Gastroesophageal sphincter (tissue), 4 donors: ENCODE results near the gene OR14I1. TPM values are rescaled to one million over a fixed set of nuclear protein-coding genes. Genes with fewer than 3 reads are reported as not detected.
"Not testable (repeated sequence)": the region's sequence is repeated elsewhere in the genome, so short reads cannot be mapped to it uniquely, and the experiment has no call there.

Experiments used
- ATAC-seq: fragments of 150-250 bp; one replicate; pipeline ENCODE4 v1.9.1; 2016; ENCODE audit warnings: mild to moderate bottlenecking, moderate library complexity
- H3K27ac ChIP-seq, 4 donors: fragments of 200-600 bp; sonication (generic) in 3 of 4; 1 replicate in 3 of 4; 2 replicates in 1 of 4; pipeline ENCODE4 v1.5.1; 2016 to 2019
- H3K27me3 ChIP-seq: fragments of 200-600 bp; sonication (generic); one replicate; pipeline ENCODE4 v1.5.1; 2019
- H3K36me3 ChIP-seq, 2 donors: fragments of 200-600 bp; sonication (generic); one replicate each; pipeline ENCODE4 v1.5.1; 2019; ENCODE audit warnings: control low read depth in 1 of 2
- H3K4me1 ChIP-seq, 3 donors: fragments of 200-600 bp; sonication (generic); 1 replicate in 2 of 3; 2 replicates in 1 of 3; pipeline ENCODE4 v1.5.1; 2016 to 2019; ENCODE audit warnings: control low read depth in 2 of 3
- H3K4me3 ChIP-seq, 2 donors: fragments of 200-600 bp; sonication (generic); one replicate each; pipeline ENCODE4 v1.5.1; 2019; ENCODE audit warnings: mild to moderate bottlenecking in 1 of 2, moderate library complexity in 1 of 2
- H3K9me3 ChIP-seq, 3 donors: fragments of 200-600 bp; sonication (generic); one replicate each; pipeline ENCODE4 v1.5.1; 2017 to 2019; ENCODE audit warnings: control low read depth in 2 of 3
- WGBS, 2 donors: methylation state at CpG; one replicate each; pipeline ENCODE4 v1.1.5; 2018; ENCODE audit warnings: low coverage in 1 of 2; 5-methylcytosine and 5-hydroxymethylcytosine counted together
- small RNA-seq, 4 donors: library from RNA; depleted of rRNA; stranded (forward); fragments of <200 nt; gene quantifications; one replicate each; pipeline ENCODE3, GENCODE V24; 2016
- total RNA-seq, 4 donors: library from RNA; depleted of rRNA; stranded (reverse); fragments of >200 nt; gene quantifications; one replicate each; pipeline ENCODE4 v1.1.0, GENCODE V29; 2016

OR14I1 gene
- total RNA-seq, 4 donors from 2014 or later: not detected

- not testable (repeated sequence) for H3K36me3 ChIP-seq, ATAC-seq, H3K9me3 ChIP-seq, H3K4me1 ChIP-seq, H3K27ac ChIP-seq, H3K4me3 ChIP-seq, H3K27me3 ChIP-seq
- no CpG with 5 or more reads among the region's 3 CpGs for WGBS, 2 donors
These were observed 47.2 kb downstream of the OR14I1 start, which contains the start of gene OR2T27 for GRCh38 chr1:248655354-248655753. TSS of gene OR2T27 (minus strand) at chr1:248655528. CDS start at chr1:248650884, 4,644 bp downstream.

Small RNA genes lying within 50 kb of the gene (small RNA-seq; reads per million reads assigned to genes)
- 0 reads per million in 4 donors for gene AHCYP8

Other genes starting within 250 kb of the OR14I1 start
- gene OR2T3, start 229.4 kb downstream of the OR14I1 start, total RNA-seq: not detected
- gene OR2T5, start 214.2 kb downstream of the OR14I1 start, total RNA-seq: not detected
- under 1 TPM in 1 of 4 donors, not detected in 3; 0.08 TPM for gene OR2G6, start 194.7 kb downstream of the OR14I1 start, total RNA-seq
- gene OR2T29, start 140.0 kb downstream of the OR14I1 start, total RNA-seq: not detected
- not detected for gene OR2T34, start 128.0 kb downstream of the OR14I1 start, total RNA-seq
- gene OR2T10, start 105.1 kb downstream of the OR14I1 start, total RNA-seq: not detected
- not detected for gene OR2T11, start 67.7 kb downstream of the OR14I1 start, total RNA-seq
- not detected for gene OR2T35, start 57.5 kb downstream of the OR14I1 start, total RNA-seq
- not detected for gene OR2T27, start 47.2 kb downstream of the OR14I1 start, total RNA-seq
- gene LYPD8, start 53.0 kb upstream of the OR14I1 start, total RNA-seq: not detected
- 10 to 100 TPM; 21.9 to 38.7 (median 28.4) TPM for gene SH3BP5L, start 123.1 kb upstream of the OR14I1 start, total RNA-seq
- gene ZNF672, start 135.5 kb upstream of the OR14I1 start, total RNA-seq: 10 to 100 TPM; 22.1 to 44.2 (median 34.3) TPM
- 10 to 100 TPM; 22.1 to 69.6 (median 28.4) TPM for gene ZNF692, start 156.3 kb upstream of the OR14I1 start, total RNA-seq
- gene PGBD2, start 203.5 kb upstream of the OR14I1 start, total RNA-seq: 1 to 10 TPM; 3.6 to 5.9 (median 4.7) TPM